ENCODE data around the gene LTO1. TPM values are rescaled to one million over a fixed set of nuclear protein-coding genes. Genes with fewer than 3 reads are reported as not detected.
A peak's percentile ranks its signal among the peaks of the same experiment; 100 is the strongest.

Gene LTO1
- total RNA-seq, 6 experiments from 2014 or later: 23.2 to 28.5 (median 25.6) TPM

GRCh38 chr11:69703453-69703767, 28.3 kb upstream of the LTO1 start:
- peaks cover 9% of the 10 kb centered on the region for H3K4me1 Mint-ChIP-seq (ENCODE audit: low read depth)
- H3K9me3 Mint-ChIP-seq: no peaks in the 10 kb centered on the region
- no peak overlapping the region for H3K27ac Mint-ChIP-seq
- TF ChIP-seq CTCF (IDR thresholded peaks at IDR 0.05): no peak
- H3K36me3 Mint-ChIP-seq (ENCODE audit: low read depth): no peaks in the 10 kb centered on the region
- DNase-seq: no peak
- H3K4me3 Mint-ChIP-seq: no peak overlapping the region
- H3K27me3 Mint-ChIP-seq (ENCODE audit: insufficient read depth): peaks cover 43% of the 10 kb centered on the region

- Mint-ChIP-seq H3K36me3 (ENCODE audit: low read depth) (no peaks in the 10 kb centered on the region), H3K4me1 (ENCODE audit: low read depth) (peaks cover 9% of the 10 kb centered on the region), H3K4me3 (no peak overlapping the region), H3K27me3 (ENCODE audit: insufficient read depth) (peaks cover 43% of the 10 kb centered on the region), H3K27ac (no peak overlapping the region), H3K9me3 (no peaks in the 10 kb centered on the region)
- no peak for TF ChIP-seq CTCF (IDR thresholded peaks at IDR 0.05)
- DNase-seq: no peak
Observed at GRCh38 chr11:69702769-69703452, 27.8 kb upstream of the LTO1 start.

- H3K9me3 Mint-ChIP-seq: no peaks in the 10 kb centered on the region
- H3K36me3 Mint-ChIP-seq (ENCODE audit: low read depth): no peaks in the 10 kb centered on the region
- peaks cover 9% of the 10 kb centered on the region for H3K4me1 Mint-ChIP-seq (ENCODE audit: low read depth)
- no peak for DNase-seq
- no peak overlapping the region for H3K27ac Mint-ChIP-seq
- no peak overlapping the region for H3K4me3 Mint-ChIP-seq
- H3K27me3 Mint-ChIP-seq (ENCODE audit: insufficient read depth): peaks cover 42% of the 10 kb centered on the region
- TF ChIP-seq CTCF (IDR thresholded peaks at IDR 0.05): no peak
Observed at GRCh38 chr11:69702239-69702691, 27.1 kb upstream of the LTO1 start.

- no peaks in the 10 kb centered on the region for H3K36me3 Mint-ChIP-seq (ENCODE audit: low read depth)
- H3K4me3 Mint-ChIP-seq: no peak overlapping the region
- H3K27me3 Mint-ChIP-seq (ENCODE audit: insufficient read depth): peaks cover 43% of the 10 kb centered on the region
- no peak overlapping the region for H3K27ac Mint-ChIP-seq
- peaks cover 9% of the 10 kb centered on the region for H3K4me1 Mint-ChIP-seq (ENCODE audit: low read depth)
- DNase-seq: peak; percentile 36
- no peaks in the 10 kb centered on the region for H3K9me3 Mint-ChIP-seq
- TF ChIP-seq CTCF (IDR thresholded peaks at IDR 0.05): no peak
Observed at GRCh38 chr11:69700278-69701140, 25.4 kb upstream of the LTO1 start.

GRCh38 chr11:69699213-69699612, 24.1 kb upstream of the LTO1 start:
- no peak overlapping the region for H3K4me3 Mint-ChIP-seq
- H3K36me3 Mint-ChIP-seq (ENCODE audit: low read depth): no peaks in the 10 kb centered on the region
- H3K9me3 Mint-ChIP-seq: no peaks in the 10 kb centered on the region
- no peak for TF ChIP-seq CTCF (IDR thresholded peaks at IDR 0.05)
- no peak overlapping the region for H3K27ac Mint-ChIP-seq
- no peak for DNase-seq
- H3K4me1 Mint-ChIP-seq (ENCODE audit: low read depth): peaks cover 9% of the 10 kb centered on the region
- H3K27me3 Mint-ChIP-seq (ENCODE audit: insufficient read depth): peaks cover 42% of the 10 kb centered on the region
